ENCODE measurements around the gene KIF11.
"Not testable (repeated sequence)": the region's sequence is repeated elsewhere in the genome, so short reads cannot be mapped to it uniquely, and the experiment has no call there.

Gene KIF11

GRCh38 chr10:92591550-92592022 lies 1.3 kb upstream of the KIF11 start:
- peak; percentile 92 for DNase-seq

- no peak for DNase-seq
Measured at GRCh38 chr10:92593619-92594588, 974 bp downstream of the KIF11 start.

GRCh38 chr10:92595505-92595904 lies 2.6 kb downstream of the KIF11 start:
- DNase-seq = no peak

GRCh38 chr10:92598321-92598720 lies 5.4 kb downstream of the KIF11 start:
- no peak for DNase-seq

GRCh38 chr10:92604841-92605240 lies 11.9 kb downstream of the KIF11 start:
- no peak for DNase-seq

GRCh38 chr10:92615515-92615914 lies 22.6 kb downstream of the KIF11 start:
- no peak for DNase-seq

GRCh38 chr10:92619368-92619767 lies 26.4 kb downstream of the KIF11 start:
- DNase-seq = no peak

GRCh38 chr10:92627845-92628480 lies 35.0 kb downstream of the KIF11 start:
- DNase-seq = no peak

GRCh38 chr10:92629945-92630344 lies 37.0 kb downstream of the KIF11 start:
- DNase-seq = no peak

- DNase-seq = no peak
Measured at GRCh38 chr10:92638037-92638436, 45.1 kb downstream of the KIF11 start.

GRCh38 chr10:92640107-92640506 lies 47.2 kb downstream of the KIF11 start:
- no peak for DNase-seq

GRCh38 chr10:92641492-92641891 lies 48.6 kb downstream of the KIF11 start:
- no peak for DNase-seq

GRCh38 chr10:92644921-92645320 lies 52.0 kb downstream of the KIF11 start:
- DNase-seq = no peak

- DNase-seq = not testable (repeated sequence)
Measured at GRCh38 chr10:92650864-92651263, 57.9 kb downstream of the KIF11 start.

- DNase-seq = no peak
Measured at GRCh38 chr10:92655426-92655825, 62.5 kb downstream of the KIF11 start.

GRCh38 chr10:92656266-92656961 lies 63.5 kb downstream of the KIF11 start:
- no peak for DNase-seq

- no peak for DNase-seq
Measured at GRCh38 chr10:92657024-92657423, 64.1 kb downstream of the KIF11 start.

- DNase-seq = no peak
Measured at GRCh38 chr10:92662848-92663247, 69.9 kb downstream of the KIF11 start.

- DNase-seq = no peak
Measured at GRCh38 chr10:92664322-92664721, 71.4 kb downstream of the KIF11 start.

- no peak for DNase-seq
Measured at GRCh38 chr10:92667078-92667477, 74.1 kb downstream of the KIF11 start.

- no peak for DNase-seq
Measured at GRCh38 chr10:92677708-92678107, 84.8 kb downstream of the KIF11 start.

- DNase-seq = no peak
Measured at GRCh38 chr10:92678206-92678605, 85.3 kb downstream of the KIF11 start.

GRCh38 chr10:92681306-92681834 lies 88.4 kb downstream of the KIF11 start:
- DNase-seq = no peak

Data from CD4-positive, alpha-beta T cell treated with Interleukin-17A for 4 hours (primary cell).